Parathyroid adenoma (tissue), 2 donors: ENCODE data around the gene GNG13.
"Not testable (repeated sequence)": the region's sequence is repeated elsewhere in the genome, so short reads cannot be mapped to it uniquely, and the experiment has no call there.

Source experiments
- H2AFZ ChIP-seq: fragments of 300-600 bp; sonication (generic); one replicate; pipeline ENCODE4 v1.7.0; 2017; ENCODE audit warnings: antibody characterized with exemption, mild to moderate bottlenecking
- H3K27ac ChIP-seq: fragments of 300-600 bp; sonication (generic); one replicate; pipeline ENCODE4 v1.7.0; 2017
- H3K27me3 ChIP-seq: fragments of 300-600 bp; sonication (generic); one replicate; pipeline ENCODE4 v1.7.0; 2017; ENCODE audit warnings: low read length; ENCODE audit not compliant: control insufficient read depth, insufficient read depth
- H3K36me3 ChIP-seq: fragments of 300-600 bp; sonication (generic); one replicate; pipeline ENCODE4 v1.7.0; 2017; ENCODE audit warnings: low read length; ENCODE audit not compliant: control insufficient read depth, insufficient read depth
- H3K4me1 ChIP-seq: fragments of 300-600 bp; sonication (generic); one replicate; pipeline ENCODE4 v1.7.0; 2017; ENCODE audit warnings: control low read depth
- H3K4me2 ChIP-seq: fragments of 300-600 bp; sonication (generic); one replicate; pipeline ENCODE4 v1.7.0; 2017; ENCODE audit warnings: low read length
- H3K4me3 ChIP-seq: fragments of 300-600 bp; sonication (generic); one replicate; pipeline ENCODE4 v1.7.0; 2017; ENCODE audit warnings: low read depth, low read length
- H3K79me2 ChIP-seq: fragments of 300-600 bp; sonication (generic); one replicate; pipeline ENCODE4 v1.7.0; 2017; ENCODE audit warnings: control low read depth
- H3K9ac ChIP-seq: fragments of 300-600 bp; sonication (generic); one replicate; pipeline ENCODE4 v1.7.0; 2017; ENCODE audit warnings: mild to moderate bottlenecking
- H3K9me3 ChIP-seq: fragments of 300-600 bp; sonication (generic); one replicate; pipeline ENCODE4 v1.7.0; 2017; ENCODE audit warnings: low read length; ENCODE audit not compliant: control insufficient read depth
- TF ChIP-seq, protein P1 (sequence below): fragments of 300-600 bp; sonication (generic); IDR thresholded peaks from one replicate; pipeline ENCODE4 v1.7.0; 2017; ENCODE audit warnings: antibody characterized with exemption, mild to moderate bottlenecking
- donor health status: primary hyperparathyroidism.

GNG13 gene

DNA sequence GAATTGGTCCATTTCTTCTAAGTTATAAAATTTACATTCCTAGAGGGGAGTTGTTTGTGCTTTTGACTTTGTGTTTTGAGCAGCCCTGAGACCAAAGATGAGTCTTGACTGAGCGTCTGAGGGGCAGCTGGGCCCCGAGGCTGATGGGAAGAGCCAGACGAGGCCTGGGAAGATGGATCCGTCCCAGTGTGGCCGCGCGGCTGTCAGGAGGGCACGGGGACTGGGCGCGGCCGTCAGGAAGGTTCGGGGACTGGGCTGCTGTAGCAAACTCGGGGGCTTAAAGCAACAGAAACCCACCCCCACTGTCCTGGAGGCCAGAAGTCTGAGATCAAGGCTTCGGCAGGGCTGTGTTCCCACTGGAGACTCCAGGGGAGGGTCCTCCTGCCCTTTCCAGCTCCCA is 38.2 kb upstream of the GNG13 start:
- Histone ChIP-seq H3K9ac (no peak overlapping the region), H3K4me1 (no peaks in the 10 kb centered on the region), H2AFZ (no peak overlapping the region), H3K27me3 (no peaks in the 10 kb centered on the region), H3K27ac (no peak overlapping the region), H3K4me2 (no peak overlapping the region), H3K4me3 (no peak overlapping the region), H3K79me2 (no peaks in the 10 kb centered on the region), H3K36me3 (no peaks in the 10 kb centered on the region), H3K9me3 (no peaks in the 10 kb centered on the region)
- TF ChIP-seq, protein P1, sequence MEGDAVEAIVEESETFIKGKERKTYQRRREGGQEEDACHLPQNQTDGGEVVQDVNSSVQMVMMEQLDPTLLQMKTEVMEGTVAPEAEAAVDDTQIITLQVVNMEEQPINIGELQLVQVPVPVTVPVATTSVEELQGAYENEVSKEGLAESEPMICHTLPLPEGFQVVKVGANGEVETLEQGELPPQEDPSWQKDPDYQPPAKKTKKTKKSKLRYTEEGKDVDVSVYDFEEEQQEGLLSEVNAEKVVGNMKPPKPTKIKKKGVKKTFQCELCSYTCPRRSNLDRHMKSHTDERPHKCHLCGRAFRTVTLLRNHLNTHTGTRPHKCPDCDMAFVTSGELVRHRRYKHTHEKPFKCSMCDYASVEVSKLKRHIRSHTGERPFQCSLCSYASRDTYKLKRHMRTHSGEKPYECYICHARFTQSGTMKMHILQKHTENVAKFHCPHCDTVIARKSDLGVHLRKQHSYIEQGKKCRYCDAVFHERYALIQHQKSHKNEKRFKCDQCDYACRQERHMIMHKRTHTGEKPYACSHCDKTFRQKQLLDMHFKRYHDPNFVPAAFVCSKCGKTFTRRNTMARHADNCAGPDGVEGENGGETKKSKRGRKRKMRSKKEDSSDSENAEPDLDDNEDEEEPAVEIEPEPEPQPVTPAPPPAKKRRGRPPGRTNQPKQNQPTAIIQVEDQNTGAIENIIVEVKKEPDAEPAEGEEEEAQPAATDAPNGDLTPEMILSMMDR: no peak

GRCh38 chr16:836822-837221 is 36.3 kb upstream of the GNG13 start:
- H3K4me2 ChIP-seq, H3K9me3 ChIP-seq, H3K27ac ChIP-seq, H3K36me3 ChIP-seq, H3K9ac ChIP-seq, H3K4me3 ChIP-seq, H2AFZ ChIP-seq, H3K4me1 ChIP-seq, H3K27me3 ChIP-seq, H3K79me2 ChIP-seq: not testable (repeated sequence)

DNA sequence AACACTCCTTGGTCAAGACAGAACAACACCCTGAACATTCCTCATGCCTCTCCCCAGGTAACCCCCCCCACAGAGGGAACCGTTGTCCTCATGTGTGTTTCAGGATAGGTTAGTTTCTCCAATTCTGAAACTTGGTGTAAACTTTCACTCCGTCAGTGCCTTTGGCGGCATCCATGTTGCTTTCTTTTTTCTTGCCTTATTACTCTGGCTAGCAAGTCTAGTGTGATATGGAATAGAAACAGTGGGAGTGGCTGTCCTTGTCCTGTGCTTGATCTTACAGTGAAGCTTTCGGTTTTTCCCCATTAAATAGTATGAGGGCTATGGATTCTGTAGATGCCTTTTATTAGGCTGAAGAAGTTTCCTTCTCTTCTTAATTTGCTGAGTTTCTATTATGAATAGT is 35.7 kb upstream of the GNG13 start:
- Histone ChIP-seq H3K36me3 (no peaks in the 10 kb centered on the region), H3K9ac (no peak overlapping the region), H2AFZ (no peak overlapping the region), H3K4me2 (no peak overlapping the region), H3K79me2 (no peaks in the 10 kb centered on the region), H3K27ac (no peak overlapping the region), H3K27me3 (no peaks in the 10 kb centered on the region), H3K9me3 (no peaks in the 10 kb centered on the region), H3K4me3 (no peak overlapping the region), H3K4me1 (no peaks in the 10 kb centered on the region)
- TF ChIP-seq, protein P1: no peak

DNA sequence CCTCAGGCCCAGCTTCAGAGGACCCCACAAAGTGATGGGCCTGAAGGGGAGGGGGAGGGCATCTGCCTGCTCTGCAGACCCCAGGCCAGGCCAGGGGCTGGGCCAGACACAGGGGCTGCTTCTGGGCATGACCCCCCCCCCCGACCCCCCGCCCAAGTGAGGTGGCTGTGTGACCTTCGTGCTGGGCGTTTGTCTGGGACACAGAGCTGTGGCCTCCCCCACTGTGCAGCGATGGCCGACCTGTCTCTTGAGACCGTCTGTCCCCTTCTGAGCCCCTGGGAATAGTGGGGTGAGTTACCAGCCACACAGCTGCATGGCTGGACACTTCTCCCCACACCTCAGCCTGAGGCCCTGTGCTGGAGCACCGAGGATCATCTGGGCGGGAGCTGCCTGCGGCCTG is 34.8 kb upstream of the GNG13 start:
- H3K27me3 ChIP-seq: no peaks in the 10 kb centered on the region

GRCh38 chr16:833411-833810 is 32.9 kb upstream of the GNG13 start:
- TF ChIP-seq, protein P1: no peak
- Histone ChIP-seq H3K4me2 (no peak overlapping the region), H3K4me1 (no peaks in the 10 kb centered on the region), H2AFZ (no peak overlapping the region), H3K79me2 (no peaks in the 10 kb centered on the region), H3K9ac (no peak overlapping the region), H3K27ac (no peak overlapping the region), H3K4me3 (no peak overlapping the region), H3K36me3 (no peaks in the 10 kb centered on the region), H3K27me3 (no peaks in the 10 kb centered on the region), H3K9me3 (no peaks in the 10 kb centered on the region)

More for the DNA sequence above, 34.8 kb upstream of the GNG13 start:
- Histone ChIP-seq H3K4me1 (no peaks in the 10 kb centered on the region), H3K79me2 (no peaks in the 10 kb centered on the region), H2AFZ (no peak overlapping the region), H3K4me2 (no peak overlapping the region), H3K9me3 (no peaks in the 10 kb centered on the region), H3K4me3 (no peak overlapping the region), H3K27ac (no peak overlapping the region), H3K36me3 (no peaks in the 10 kb centered on the region), H3K9ac (no peak overlapping the region)
- TF ChIP-seq, protein P1: no peak
